HG02885 (cell line): ENCODE results near the gene RUBCNL.

Source experiments
- ATAC-seq: cut with Tn5 transposase; IDR thresholded peaks from one replicate; pipeline ENCODE4 v1.9.1; 2021; ENCODE audit warnings: mild to moderate bottlenecking; ENCODE audit not compliant: unreplicated experiment, poor library complexity

The RUBCNL gene

GRCh38 chr13:46313432-46314257, 73.4 kb downstream of the RUBCNL start:
- ATAC-seq: no peak

DNA sequence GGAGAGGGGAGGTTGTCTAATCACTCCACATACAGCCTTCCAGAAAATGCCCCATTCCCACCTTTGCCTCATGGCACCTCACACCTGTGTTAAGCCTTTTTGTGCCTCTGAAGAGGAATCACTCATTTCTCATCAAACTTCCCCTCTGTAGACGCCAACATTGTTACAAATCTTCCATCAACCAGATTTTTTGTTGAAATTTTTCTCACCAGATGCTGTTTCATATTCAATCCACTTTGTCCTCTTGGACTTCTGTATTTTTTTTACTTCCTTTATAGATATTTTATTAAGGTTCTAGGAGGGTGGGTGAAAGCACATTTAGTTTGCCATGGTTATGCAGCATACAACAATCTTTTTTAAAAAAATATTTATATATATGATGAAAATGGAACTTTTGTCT, 74.0 kb downstream of the RUBCNL start:
- no peak for ATAC-seq

DNA sequence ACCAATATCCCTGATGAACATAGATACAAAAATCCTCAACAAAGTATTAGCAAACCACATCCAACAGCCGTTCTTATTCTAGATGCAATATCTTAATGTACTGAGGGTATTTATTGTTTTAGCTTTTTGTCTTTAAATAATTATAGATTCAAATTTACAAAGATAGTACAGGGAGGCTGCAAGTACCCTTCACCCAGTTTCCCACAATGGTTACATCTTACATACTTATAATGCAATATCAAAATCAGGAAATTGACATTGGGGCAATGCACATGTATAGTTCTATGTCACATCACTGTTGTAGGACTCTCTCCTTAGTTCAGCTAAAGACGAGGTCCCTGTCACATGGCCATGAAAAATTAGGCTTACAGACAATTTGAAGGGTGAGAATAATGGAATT, 75.8 kb downstream of the RUBCNL start:
- ATAC-seq: no peak

DNA sequence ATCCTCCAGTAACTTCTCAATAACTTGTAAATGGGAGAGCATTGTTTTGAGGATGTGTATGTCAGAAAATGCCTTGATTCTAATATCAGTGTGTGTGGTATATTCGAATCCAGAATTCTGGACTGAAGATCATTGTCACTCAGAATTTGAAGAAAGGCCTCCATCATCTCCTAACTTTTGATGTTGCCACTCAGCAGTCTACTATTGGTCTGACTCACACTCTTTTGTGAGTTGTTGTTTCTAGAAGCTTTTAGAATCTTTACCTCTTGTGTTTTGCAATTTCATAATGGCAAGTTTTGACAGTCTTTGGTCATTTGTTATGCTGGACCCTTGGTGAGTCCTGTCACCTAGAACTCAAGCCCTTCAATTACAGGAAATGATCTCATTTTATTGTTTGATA, 77.0 kb downstream of the RUBCNL start:
- no peak for ATAC-seq

DNA sequence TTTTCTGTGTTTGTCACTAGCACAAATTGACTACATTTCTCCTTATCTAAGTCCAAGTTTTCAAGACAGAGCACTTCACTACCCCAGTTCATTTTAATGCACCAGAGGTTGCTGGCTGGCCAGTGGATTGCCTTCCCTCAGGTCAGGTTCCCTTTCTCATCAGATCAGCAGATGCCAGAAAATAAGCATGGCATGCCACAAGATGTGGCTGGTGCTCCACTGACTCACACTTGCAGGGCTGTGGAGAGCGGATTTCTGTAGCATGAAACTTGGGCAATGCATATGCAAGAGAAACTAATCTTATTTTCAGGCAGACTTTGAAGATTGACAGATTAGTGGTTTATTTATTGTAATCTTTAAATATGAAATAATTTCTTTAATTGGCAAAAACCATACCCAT, 79.5 kb downstream of the RUBCNL start:
- no peak for ATAC-seq

- no peak for ATAC-seq
Measured at GRCh38 chr13:46304546-46304945, 82.5 kb downstream of the RUBCNL start.

DNA sequence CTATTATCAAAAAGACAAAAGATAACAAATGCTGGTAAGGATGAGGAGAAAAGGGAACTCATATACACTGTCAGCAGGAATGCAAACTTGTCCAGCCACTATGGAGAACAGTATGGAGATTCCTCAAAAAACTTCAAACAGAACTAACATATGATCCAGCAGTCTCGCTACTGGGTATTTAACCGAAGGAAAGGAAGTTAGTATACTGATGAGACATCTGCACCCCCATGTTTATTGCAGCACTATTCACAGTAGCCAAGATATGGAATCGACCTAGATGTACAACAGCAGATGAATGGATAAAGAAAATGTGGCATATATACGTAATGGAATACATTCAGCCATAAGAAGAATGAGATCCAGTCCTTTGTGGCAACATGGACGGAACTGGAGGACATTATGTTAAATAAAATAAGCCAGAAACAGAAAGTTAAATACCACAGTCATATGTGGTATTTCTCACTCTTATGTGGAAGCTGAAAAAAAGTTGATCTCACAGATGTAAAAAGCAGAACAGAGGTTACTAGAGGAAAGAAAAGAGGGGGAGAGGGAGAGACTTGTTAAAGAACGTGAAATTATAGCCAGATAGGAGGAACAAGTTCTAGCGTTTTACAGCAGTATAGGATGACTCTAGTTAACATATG, 83.2 kb downstream of the RUBCNL start:
- ATAC-seq: no peak

DNA sequence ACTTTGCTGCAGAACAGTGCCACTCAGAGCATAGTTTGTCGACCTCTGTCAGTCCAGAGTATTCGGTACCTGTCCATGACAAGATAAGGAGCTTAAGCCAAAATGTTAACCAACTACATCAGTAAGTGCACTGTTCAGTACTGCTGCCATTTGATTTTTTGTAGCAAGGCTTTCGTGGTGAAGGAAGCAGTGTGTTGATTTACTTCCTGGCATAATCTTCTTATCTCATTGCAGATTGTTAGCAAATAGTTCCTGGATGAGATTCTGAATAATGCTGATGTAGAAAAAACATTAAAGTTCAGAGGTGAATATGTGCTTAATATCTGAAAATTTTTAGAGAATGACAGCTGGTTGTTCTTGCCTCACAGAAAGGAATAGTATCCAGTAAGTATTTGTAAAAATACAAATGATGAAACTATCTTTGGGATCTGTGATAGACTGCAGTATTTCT, 89.7 kb downstream of the RUBCNL start:
- ATAC-seq: no peak

GRCh38 chr13:46296921-46297320, 90.1 kb downstream of the RUBCNL start:
- ATAC-seq: no peak

DNA sequence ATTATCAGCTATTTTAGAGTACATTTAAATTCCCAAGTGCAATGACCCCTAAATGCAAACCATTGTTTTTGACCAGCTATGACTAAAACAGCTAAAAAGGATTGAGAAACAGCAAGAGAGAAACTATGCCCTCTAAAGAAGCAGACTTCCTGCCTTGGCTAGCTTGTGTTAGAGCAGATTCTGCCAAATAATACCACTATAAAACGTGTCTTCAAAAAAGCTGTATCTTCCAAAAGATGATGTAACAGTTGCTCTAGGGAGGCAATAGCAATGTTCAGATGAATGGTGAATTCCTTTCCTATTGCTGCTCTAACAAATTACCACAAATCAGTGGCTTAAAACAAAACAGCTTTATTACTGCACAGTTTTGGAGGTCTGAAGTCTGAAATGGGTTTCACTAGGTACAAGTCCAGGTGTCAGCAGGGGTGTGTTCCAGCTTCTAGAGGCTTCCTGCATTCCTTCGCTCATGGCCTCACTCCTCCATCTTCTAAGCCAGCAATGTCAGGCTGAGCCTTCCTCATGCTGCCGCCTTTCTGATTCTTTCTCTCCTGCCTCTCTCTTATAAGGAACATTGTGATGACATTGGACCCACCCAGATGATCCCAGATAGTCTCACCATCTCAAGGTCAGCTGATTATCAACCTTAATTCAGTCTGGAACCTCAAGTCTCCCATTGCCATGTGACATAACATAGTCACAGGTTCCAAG, 90.8 kb downstream of the RUBCNL start:
- peak; percentile 52 for ATAC-seq

DNA sequence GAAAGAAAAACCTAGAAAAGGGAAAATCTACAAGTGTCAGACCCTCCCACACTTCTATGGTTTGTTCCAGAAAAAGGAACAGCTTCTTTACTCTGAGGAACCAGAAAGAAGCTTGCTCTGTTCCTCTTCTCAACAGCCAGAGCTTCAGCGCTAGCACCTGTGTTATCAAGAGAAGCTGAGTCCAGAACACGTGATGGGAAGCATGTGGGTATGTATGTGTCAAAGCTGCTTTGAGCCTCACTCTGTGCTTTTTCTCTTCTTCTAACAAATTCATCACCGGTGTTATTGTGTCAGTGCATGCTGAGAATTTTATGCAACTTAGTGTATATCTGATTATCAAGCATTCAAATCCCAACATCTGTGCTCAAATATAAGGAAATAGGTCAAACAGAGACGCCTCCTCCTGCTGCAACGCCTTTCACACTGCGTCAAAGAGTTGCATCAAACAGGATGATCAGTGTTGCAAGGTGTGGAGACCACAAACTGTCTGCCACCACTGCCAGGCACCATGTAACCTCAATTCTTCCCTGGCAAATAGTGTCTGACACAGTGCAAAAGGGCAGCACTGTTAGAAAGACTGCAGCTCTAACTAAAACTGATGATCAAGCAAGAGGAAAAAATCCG, 91.4 kb downstream of the RUBCNL start:
- peak; percentile 83 for ATAC-seq

DNA sequence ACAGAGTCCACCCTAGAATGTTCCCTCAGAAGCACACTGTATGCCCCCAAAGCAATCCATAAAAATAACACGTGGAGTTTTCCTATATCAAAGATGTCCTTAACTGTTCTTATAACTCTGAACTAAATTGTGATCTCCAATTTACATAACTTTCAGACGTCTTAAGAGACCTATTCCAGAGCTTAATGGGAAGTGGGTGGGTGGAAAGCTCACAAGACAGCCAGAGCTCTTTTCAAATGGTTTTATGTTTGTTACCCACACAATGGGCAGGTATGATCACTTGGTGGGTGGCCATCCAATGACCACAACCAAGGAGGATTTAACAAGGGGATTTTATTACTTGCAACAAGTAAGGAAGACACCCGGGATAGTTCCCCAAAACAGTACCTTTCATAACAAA, 93.6 kb downstream of the RUBCNL start:
- no peak for ATAC-seq
